GM12878 (cell line): Measurements from ENCODE around the gene NEGR1. TPM values are rescaled to one million over a fixed set of nuclear protein-coding genes. Genes with fewer than 3 reads are reported as not detected.

Experiments used
- ATAC-seq: fragments of 200-7000 bp; cut with Tn5 transposase; 3 replicates; pipeline ENCODE4 v1.9.1; 2020; ENCODE audit warnings: mild to moderate bottlenecking, moderate library complexity
- BruUV-seq: library from RNA; stranded (reverse); fragments of 400-500 nt; replicated peaks from 2 replicates; lab custom pipeline; 2021; lab: Mats Ljungman, UMichigan
- CTCF ChIA-PET: fragments of 300-600 bp; sonication (Branson Sonifier 250); formaldehyde crosslinking; extraction: SDS; loops from one replicate; lab custom pipeline; 2021; ENCODE audit warnings: inconsistent platforms; lab: Yijun Ruan, JAX
- POLR2A ChIA-PET: fragments of 350-600 bp; formaldehyde crosslinking; extraction: SDS; loops from one replicate; lab custom pipeline; 2021; ENCODE audit warnings: inconsistent platforms; lab: Charles Lee
- RAD21 ChIA-PET: fragments of 300-600 bp; sonication (Branson Sonifier 250); formaldehyde crosslinking; loops from one replicate; lab custom pipeline; 2023; ENCODE audit warnings: antibody characterized with exemption; ENCODE audit not compliant: unreplicated experiment; lab: Charles Lee
- SMC1A ChIA-PET: fragments of 300-600 bp; sonication (Branson Sonifier 250); formaldehyde crosslinking; loops from one replicate; lab custom pipeline; 2023; ENCODE audit not compliant: unreplicated experiment, uncharacterized antibody; lab: Charles Lee
- DNase-seq: peaks from one replicate; pipeline ENCODE4 v3.0.0-alpha.2; 2011; ENCODE audit warnings: low read depth, low spot score
- FAIRE-seq: peaks from 3 replicates; lab custom pipeline; 2011; peaks lifted over from hg19 to GRCh38; lab: Jason Lieb, UNC
- H2AFZ ChIP-seq: 2 replicates; pipeline ENCODE4 v1.6.0; 2011; ENCODE audit warnings: low read depth, low read length, control low read depth; ENCODE audit not compliant: control insufficient read depth
- H3K27ac ChIP-seq: 2 replicates; pipeline ENCODE4 v1.5.1; 2011; ENCODE audit warnings: control low read depth; ENCODE audit not compliant: control insufficient read depth, insufficient read depth
- H3K27me3 ChIP-seq, 2 experiments: replicated peaks in 1 of 2; 2 replicates each; pipeline versions ENCODE4 v1.6.0 to v1.6.1; 2011; ENCODE audit warnings: low read length in 1 of 2; ENCODE audit not compliant: control insufficient read depth in 2 of 2, insufficient read depth in 2 of 2
- H3K36me3 ChIP-seq, 2 experiments: 2 replicates each; pipeline ENCODE4 v1.5.1; 2011; ENCODE audit warnings: low read length in 1 of 2; ENCODE audit not compliant: control insufficient read depth in 2 of 2, insufficient read depth in 2 of 2
- H3K4me1 ChIP-seq: 2 replicates; pipeline ENCODE4 v1.6.1; 2011; ENCODE audit warnings: mild to moderate bottlenecking, low read length, moderate library complexity, mixed read lengths; ENCODE audit not compliant: control insufficient read depth, insufficient read depth
- H3K4me2 ChIP-seq: 2 replicates; pipeline ENCODE4 v1.6.0; 2011; ENCODE audit warnings: control low read depth; ENCODE audit not compliant: control insufficient read depth, insufficient read depth
- H3K4me3 ChIP-seq: fragments of 200-600 bp; sonication (generic); 2 replicates; pipeline ENCODE4 v1.5.1; 2016
- H3K79me2 ChIP-seq: 2 replicates; pipeline ENCODE4 v1.6.0; 2011; ENCODE audit warnings: low read length; ENCODE audit not compliant: control insufficient read depth, insufficient read depth
- H3K9ac ChIP-seq: 2 replicates; pipeline ENCODE4 v1.8.0; 2011; ENCODE audit warnings: low read length, control low read depth, mixed read lengths; ENCODE audit not compliant: control insufficient read depth, insufficient read depth
- H3K9me3 ChIP-seq: replicated peaks from 3 replicates; pipeline ENCODE4 v1.5.1; 2011; ENCODE audit warnings: mild to moderate bottlenecking, low read length; ENCODE audit not compliant: control insufficient read depth, insufficient read depth
- H4K20me1 ChIP-seq: 2 replicates; pipeline ENCODE4 v1.6.0; 2011; ENCODE audit not compliant: control insufficient read depth, insufficient read depth
- CBFB ChIP-seq: IDR thresholded peaks from 2 replicates; pipeline ENCODE4 v1.6.1; 2016; ENCODE audit warnings: antibody characterized with exemption, low read depth
- HDAC6 ChIP-seq: fragments of 200-600 bp; sonication (generic); IDR thresholded peaks from one replicate; pipeline ENCODE4 v1.8.0; 2017; ENCODE audit warnings: antibody characterized with exemption; ENCODE audit not compliant: unreplicated experiment
- JUNB ChIP-seq: IDR thresholded peaks from 2 replicates; pipeline ENCODE4 v1.6.1; 2016; ENCODE audit warnings: antibody characterized with exemption, mild to moderate bottlenecking
- RAD51 ChIP-seq: fragments of 450-650 bp; IDR thresholded peaks from 2 replicates; pipeline ENCODE4 v1.6.1; 2016; ENCODE audit warnings: moderate library complexity, mild to moderate bottlenecking, inconsistent platforms
- SUPT20H ChIP-seq: IDR thresholded peaks from 2 replicates; pipeline ENCODE4 v1.6.1; 2011; ENCODE audit warnings: low read depth, mild to moderate bottlenecking, low read length, moderate library complexity, borderline replicate concordance; ENCODE audit not compliant: control insufficient read depth
- WGBS: methylation state at CpG from one replicate; pipeline ENCODE4 v1.1.6; 2016; ENCODE audit warnings: low lambda C conversion rate; ENCODE audit not compliant: insufficient replicate concordance, insufficient coverage; ENCODE audit errors: missing lambda C conversion rate; 5-methylcytosine and 5-hydroxymethylcytosine counted together
- in situ Hi-C: fragments of 300-500 bp; cut with MboI; formaldehyde crosslinking; loops from 9 replicates; pipeline ENCODE4 v1.14.3; 2018; ENCODE audit warnings: mixed read lengths
- intact Hi-C: fragments of 100-400 bp; cut with micrococcal nuclease; formaldehyde crosslinking; loops from one replicate; pipeline ENCODE4 v1.14.2; 2022; ENCODE audit not compliant: unreplicated experiment
- polyA plus RNA-seq, 11 experiments: library from polyadenylated mRNA; depleted of rRNA in 4 of 11; unstranded in 6 of 11; stranded (reverse) in 5 of 11; fragments of >200 nt; fragmentation: Nextera tagmentation in 4 of 11; fragmentation: Illumina TruSeq in 1 of 11; extraction: Ambion mirVana in 4 of 11; extraction: Trizol in 1 of 11; gene quantifications; 1 replicate in 1 of 11; 2 replicates in 10 of 11; pipeline versions ENCODE4 v1.2.1 to v1.2.3, GENCODE V29; 2011 to 2016; ENCODE audit warnings: inconsistent platforms in 2 of 11, missing spikeins in 2 of 11, low read depth in 1 of 11
- total RNA-seq, 4 experiments: library from RNA; depleted of rRNA in 3 of 4; stranded (reverse); fragments of >200 nt in 3 of 4; fragmentation: Illumina TruSeq in 1 of 4; extraction: Trizol in 1 of 4; gene quantifications; 2 replicates each; pipeline versions ENCODE4 v1.2.1 to v1.2.3, GENCODE V29; 2013 to 2021
- TF ChIP-seq, protein P1 (sequence below): IDR thresholded peaks from 2 replicates; pipeline ENCODE4 v1.6.1; 2012; ENCODE audit warnings: low read length, inconsistent platforms

Gene NEGR1
- total and polyA plus RNA-seq, 10 of the 15 experiments (the other 5 are each of a cell fraction or from before 2014, with no cell fraction given) = under 0.01 to 0.03 (median 0.01) TPM; not detected in 7

DNA sequence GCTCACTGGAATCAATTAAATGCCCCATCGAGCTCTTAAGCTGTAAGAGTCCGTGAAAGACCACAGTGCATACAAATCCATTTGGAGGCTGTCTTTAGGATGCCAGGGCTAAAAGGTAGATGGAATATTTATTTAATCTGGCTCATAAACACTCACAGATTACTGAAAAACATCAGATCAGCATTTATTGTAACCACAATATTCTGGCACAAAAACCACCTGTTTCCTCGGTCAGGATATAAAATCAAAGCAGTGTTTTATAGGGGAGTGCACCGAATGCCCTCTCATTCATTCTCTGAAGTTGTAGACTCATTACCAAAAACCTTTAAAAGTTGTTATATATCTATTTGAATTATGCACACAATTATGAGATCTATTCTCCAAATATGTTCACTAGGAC is 500.9 kb downstream of the NEGR1 start:
- 24% methylated on average over 4 of the region's 4 CpGs for WGBS
- no peak for ATAC-seq
- Histone ChIP-seq H3K9ac (no peak overlapping the region), H3K4me3 (no peak overlapping the region), H4K20me1 (no peaks in the 10 kb centered on the region), H3K36me3 (no peaks in the 10 kb centered on the region), H3K27ac (no peak overlapping the region), H3K79me2 (no peaks in the 10 kb centered on the region), H3K4me2 (no peak overlapping the region), H2AFZ (no peak overlapping the region), H3K9me3 (no peaks in the 10 kb centered on the region), H3K4me1 (no peaks in the 10 kb centered on the region), H3K27me3 (no peaks in the 10 kb centered on the region)
- RAD21 ChIA-PET = no interaction called here
- DNase-seq = no peak
- TF ChIP-seq RAD51 (no peak), HDAC6 (no peak), SUPT20H (no peak)
- TF ChIP-seq, protein P1, sequence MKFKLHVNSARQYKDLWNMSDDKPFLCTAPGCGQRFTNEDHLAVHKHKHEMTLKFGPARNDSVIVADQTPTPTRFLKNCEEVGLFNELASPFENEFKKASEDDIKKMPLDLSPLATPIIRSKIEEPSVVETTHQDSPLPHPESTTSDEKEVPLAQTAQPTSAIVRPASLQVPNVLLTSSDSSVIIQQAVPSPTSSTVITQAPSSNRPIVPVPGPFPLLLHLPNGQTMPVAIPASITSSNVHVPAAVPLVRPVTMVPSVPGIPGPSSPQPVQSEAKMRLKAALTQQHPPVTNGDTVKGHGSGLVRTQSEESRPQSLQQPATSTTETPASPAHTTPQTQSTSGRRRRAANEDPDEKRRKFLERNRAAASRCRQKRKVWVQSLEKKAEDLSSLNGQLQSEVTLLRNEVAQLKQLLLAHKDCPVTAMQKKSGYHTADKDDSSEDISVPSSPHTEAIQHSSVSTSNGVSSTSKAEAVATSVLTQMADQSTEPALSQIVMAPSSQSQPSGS = no peak
- intact Hi-C loops (no loop called here), in situ Hi-C loops (no loop called here)
- POLR2A ChIA-PET = no interaction called here
- CTCF ChIA-PET = no interaction called here
- no peak for FAIRE-seq
- SMC1A ChIA-PET = no interaction called here
- BruUV-seq = no TSS peak

DNA sequence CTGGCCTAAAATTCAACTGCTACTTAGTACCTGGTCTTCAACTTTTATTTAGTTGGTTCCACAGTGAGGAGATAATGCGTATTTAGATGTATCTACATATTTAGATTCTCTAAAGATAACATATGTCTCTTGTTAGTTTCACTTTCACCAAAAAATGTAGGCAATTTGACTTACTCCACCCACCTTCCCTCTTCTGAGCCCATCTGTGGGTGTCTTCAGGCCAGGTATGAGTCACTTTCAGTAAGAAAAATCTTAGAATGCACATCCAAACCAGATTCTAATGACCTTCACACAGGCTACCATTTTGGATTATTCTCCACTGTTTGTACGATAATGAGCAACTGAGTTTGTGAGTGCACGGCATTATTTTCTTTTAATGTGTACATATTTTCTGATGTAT is 501.7 kb downstream of the NEGR1 start:
- ATAC-seq (peak; percentile 80), FAIRE-seq (no peak), DNase-seq (no peak)
- Histone ChIP-seq H3K9me3 (no peaks in the 10 kb centered on the region), H4K20me1 (no peaks in the 10 kb centered on the region), H3K4me1 (no peaks in the 10 kb centered on the region), H2AFZ (no peak overlapping the region), H3K36me3 (no peaks in the 10 kb centered on the region), H3K79me2 (no peaks in the 10 kb centered on the region), H3K9ac (no peak overlapping the region), H3K27me3 (no peaks in the 10 kb centered on the region), H3K4me3 (no peak overlapping the region), H3K4me2 (no peak overlapping the region), H3K27ac (no peak overlapping the region)
- in situ Hi-C loops (no loop called here), intact Hi-C loops (no loop called here)
- TF ChIP-seq CBFB = no peak
- TF ChIP-seq JUNB = peak; percentile 34; the same call in 1 of the 2 replicates
- CTCF ChIA-PET = no interaction called here
- WGBS = 29% methylated on average over 3 of the region's 3 CpGs
- RAD21 ChIA-PET = no interaction called here
- BruUV-seq = no TSS peak
- POLR2A ChIA-PET = no interaction called here
- SMC1A ChIA-PET = no interaction called here
